Stimulated activated CD4-positive, alpha-beta T cell treated with anti-CD3 and anti-CD28 coated beads, Interleukin-15, amount 100 ng/mL, for 24 hours (primary cell): ENCODE data around the gene SPSB2.

Experiments
- DNase-seq: peaks from one replicate; pipeline ENCODE4 v3.0.0-alpha.2; 2020

Gene SPSB2

DNA sequence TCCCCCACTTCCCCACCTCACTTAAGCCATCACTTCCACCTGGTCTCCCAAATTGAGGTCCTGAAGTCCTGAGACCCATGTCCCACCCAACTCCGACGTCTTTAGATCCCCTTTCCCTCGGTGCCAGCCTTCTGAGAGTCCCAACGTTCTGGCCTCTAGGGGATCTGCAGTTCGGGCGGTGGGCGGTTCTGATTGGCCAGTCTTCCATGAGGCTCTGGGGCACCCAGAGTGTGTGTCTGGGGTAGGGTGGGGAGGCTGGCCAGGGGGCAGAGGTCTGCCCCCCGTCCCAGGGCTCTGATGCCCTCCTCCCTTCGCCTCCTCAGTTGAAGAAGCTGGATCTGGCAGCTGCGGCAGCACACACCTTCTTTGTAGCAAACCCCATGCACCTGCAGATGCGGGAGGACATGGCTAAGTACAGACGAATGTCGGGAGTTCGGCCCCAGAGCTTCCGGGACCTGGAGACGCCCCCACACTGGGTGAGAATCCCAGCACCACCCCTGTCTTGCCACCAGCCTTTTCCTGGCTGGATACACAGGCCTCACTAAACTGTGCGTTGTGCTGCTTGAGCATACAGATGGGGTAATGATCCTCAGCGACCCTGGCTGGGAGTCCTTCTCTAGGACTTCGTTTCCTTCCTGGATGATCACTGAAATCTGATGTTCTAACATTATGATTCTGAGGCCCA lies 43.4 kb downstream of the SPSB2 start:
- DNase-seq = no peak

DNA sequence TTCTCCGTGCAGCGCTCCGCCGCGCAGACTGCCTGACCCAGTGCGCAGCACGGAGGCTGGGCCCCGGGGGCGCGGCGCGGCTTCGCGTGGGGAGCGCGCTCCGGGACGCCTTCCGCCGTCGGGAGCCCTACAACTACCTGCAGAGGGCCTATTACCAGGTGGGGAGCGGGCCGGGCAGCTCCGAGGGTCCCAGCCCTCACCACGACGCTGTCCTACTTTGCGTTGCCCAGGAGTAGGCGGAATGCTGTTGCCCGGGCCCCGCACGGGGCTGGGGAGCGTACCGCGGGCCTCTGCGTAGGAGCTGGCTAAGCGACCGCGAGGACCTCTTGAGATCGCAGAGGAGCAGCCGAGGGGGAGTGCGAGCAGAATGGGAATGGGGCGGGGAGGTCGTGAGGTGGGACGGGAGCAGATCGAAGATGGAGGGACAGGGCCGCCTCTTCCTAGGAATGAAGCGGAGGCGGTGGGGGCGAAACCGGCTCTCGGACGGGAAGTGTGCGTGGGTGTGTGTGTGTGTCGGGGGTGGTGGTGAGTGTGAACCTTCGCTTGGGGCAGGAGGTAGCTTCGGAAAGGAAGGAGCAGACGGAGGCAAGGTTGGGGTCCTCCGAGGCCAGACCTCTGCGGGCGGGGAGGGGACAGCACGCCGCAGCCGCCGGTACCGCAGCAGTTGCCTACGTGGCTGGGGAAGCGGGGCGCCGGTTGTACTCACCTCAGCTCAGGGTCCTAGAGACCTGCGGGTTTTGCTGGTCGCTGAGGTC lies 44.1 kb downstream of the SPSB2 start:
- DNase-seq = peak; percentile 57

DNA sequence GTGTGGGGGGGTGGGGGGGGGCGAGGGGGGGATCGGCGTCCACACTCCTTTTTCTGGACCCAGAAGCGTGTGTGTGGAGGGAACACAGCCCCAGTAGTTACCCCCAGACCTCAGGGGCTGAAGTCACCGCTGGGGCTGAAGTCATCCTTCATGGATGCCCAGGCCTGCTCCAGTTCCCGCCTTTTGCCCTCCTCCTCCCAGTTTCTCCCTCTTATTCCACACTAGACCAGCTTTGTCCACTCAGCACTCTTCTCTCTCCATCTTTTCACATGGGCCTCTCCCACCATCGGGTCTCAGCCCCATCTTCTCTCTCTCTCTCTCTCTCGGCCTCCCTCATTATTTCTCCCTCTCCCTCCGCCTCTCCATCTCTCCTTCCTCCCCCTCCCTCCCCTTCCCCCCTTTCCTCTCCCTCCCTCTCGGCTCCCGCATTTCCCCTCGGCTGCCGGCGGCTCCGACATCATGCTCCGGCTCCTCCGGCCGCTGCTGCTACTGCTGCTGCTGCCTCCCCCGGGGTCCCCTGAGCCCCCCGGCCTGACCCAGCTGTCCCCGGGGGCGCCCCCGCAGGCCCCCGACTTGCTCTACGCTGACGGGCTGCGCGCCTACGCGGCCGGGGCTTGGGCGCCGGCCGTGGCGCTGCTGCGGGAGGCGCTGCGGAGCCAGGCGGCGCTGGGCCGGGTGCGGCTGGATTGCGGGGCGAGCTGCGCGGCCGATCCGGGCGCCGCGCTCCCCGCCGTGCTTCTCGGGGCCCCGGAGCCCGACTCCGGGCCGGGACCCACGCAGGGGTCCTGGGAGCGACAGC lies 44.9 kb downstream of the SPSB2 start, which contains the start of gene P3H3:
TSS of gene P3H3 (plus strand) at position 426 of the 799 bp plus-strand sequence. CDS start at position 460, 34 bp downstream.
- DNase-seq = peak; percentile 48

DNA sequence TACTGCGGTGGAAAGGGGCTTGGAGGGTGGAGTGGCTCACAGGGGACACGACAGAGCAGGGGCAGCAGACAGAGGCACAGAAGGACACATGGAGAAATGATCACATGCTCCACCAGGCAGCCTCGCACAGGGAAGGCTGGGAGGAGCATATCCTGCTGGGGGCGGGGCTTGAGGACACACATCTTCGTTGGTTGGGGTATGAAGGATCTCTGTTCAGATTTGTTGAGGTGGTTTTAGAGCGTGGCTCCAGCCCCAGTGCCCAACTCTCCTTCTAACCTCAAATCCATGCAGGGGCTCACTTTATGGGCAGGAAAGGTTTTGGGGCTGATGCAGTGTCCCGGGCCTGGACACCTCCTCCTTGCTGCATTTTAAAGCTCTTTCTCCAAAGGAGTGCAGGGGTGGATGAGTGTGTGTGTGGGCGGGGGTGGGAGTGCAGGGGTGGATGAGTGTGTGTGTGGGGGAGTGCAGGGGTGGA lies 45.6 kb downstream of the SPSB2 start:
- peak; percentile 80 for DNase-seq

DNA sequence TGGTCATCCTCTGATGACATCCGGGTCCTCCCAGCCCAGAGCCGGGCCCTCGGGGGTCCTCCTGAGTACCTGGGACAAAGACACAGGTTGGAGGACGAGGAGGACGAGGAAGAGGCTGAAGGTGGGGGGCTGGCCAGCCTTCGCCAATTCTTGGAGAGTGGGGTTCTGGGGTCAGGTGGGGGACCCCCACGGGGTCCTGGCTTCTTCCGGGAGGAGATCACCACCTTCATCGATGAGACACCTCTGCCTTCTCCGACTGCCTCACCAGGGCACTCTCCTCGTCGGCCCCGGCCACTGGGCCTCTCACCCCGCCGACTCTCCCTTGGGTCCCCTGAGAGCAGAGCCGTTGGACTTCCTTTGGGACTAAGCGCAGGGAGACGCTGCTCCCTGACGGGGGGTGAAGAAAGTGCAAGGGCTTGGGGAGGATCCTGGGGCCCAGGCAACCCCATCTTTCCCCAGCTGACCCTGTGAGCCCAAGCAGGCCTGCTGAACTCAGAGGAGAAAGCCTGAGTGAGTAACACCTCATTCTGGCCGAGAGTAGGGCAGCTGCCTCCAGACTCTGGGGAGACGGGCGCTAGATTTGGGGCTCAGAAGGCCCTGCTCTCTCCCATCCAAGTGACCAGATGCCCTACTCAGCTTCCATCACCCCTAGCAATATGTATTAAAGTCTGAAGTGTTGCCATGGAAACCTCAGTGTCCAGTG lies 46.2 kb downstream of the SPSB2 start:
- DNase-seq = no peak

DNA sequence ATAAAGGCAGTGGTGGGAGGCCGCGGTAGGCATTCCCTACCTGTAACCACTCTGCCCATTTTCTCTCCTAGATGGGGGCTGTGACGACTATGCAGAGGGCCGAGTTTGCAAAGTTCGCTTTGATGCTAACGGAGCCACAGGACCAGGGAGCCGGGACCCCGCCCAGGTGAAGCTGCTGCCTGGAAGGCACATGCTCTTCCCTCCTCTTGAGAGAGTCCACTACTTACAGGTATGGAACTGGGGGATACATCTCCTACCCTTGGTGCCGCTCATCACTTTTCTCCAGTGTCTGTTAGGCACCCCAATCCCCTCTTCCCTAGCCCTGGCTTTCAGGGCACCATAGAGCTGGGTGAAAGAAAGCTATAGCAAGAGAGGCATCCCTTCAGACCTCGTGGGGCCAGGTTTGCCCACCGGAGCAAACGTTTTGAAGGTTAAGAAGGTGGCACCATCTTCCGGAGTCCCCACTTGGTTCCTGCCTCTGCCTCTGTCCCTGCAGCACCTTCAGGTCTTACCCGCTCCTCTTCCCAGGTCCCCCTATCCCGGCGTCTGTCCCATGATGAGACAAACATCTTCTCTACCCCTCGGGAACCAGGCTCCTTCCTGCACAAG lies 46.9 kb downstream of the SPSB2 start:
- no peak for DNase-seq

DNA sequence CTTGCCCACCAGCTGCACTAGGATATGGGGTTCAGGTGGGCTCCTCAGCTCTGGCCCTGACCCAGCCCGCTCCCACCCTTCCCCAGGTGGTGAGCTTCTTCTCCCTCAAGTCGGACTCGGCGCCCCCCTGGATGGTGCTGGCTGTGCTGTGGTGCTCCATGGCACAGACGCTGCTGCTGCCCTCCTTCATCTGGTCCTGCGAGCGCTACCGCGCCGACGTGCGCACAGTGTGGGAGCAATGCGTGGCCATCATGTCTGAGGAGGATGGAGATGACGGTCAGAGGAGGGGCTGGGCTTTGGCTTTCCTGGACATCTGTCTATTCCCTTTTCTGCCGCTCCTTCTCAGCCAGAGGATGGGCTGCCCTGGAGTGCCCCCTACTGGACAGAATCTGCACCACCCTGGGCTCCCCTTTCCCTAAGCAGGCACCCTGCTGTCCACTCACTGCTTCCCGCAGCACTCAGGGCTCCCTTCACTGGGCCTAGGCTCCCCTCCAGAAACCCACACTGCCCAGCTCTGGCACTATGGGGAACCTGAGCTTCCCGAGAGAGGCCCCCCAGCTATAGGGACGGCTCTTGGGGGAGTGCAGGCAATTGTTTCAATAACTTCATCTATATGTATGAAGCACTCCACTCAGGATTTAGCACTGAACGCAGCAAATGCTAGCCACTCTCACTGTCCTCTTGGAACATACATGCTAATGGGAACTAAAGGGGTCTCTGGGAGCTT lies 47.5 kb downstream of the SPSB2 start:
- peak; percentile 88 for DNase-seq

DNA sequence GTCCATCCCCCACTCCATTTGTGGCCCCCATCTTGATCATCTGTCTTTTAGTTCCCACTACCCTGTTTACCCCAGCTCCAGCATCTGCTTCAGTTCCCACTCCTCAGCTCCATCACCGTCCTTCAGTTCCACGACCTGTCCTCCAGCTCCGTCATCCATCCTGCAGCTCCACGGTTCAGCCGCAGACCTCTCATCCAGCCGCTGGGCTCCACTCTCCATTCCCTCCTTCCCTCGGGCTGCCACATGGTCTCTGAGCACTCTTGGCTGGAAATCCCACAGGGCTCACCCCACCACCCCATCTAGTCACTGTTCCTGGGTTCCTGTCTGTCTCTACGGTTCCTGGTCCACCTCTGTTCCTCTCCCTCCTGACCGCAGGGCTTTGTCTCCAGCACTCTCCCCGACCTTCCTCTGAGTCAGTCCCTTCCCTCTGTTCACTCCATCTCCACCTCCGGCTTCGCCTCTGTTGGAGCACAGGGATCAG lies 48.2 kb downstream of the SPSB2 start:
- no peak for DNase-seq

DNA sequence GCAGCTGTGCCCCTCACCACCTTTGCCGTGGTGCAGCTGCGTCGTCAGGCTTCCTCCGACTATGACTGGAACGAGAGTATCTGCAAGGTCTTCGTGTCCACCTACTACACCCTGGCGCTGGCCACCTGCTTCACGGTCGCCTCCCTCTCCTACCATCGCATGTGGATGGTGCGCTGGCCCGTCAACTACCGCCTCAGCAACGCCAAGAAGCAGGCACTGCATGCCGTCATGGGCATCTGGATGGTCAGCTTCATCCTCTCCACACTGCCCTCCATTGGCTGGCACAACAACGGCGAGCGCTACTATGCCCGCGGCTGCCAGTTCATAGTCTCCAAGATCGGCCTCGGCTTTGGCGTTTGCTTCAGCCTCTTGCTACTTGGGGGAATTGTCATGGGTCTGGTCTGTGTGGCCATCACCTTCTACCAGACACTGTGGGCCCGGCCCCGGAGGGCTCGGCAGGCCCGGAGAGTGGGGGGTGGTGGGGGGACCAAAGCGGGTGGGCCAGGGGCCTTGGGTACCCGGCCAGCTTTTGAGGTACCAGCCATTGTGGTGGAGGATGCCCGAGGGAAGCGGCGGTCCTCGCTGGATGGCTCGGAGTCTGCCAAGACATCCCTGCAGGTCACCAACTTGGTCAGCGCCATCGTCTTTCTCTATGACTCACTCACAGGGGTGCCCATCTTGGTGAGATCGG lies 48.9 kb downstream of the SPSB2 start:
- no peak for DNase-seq

DNA sequence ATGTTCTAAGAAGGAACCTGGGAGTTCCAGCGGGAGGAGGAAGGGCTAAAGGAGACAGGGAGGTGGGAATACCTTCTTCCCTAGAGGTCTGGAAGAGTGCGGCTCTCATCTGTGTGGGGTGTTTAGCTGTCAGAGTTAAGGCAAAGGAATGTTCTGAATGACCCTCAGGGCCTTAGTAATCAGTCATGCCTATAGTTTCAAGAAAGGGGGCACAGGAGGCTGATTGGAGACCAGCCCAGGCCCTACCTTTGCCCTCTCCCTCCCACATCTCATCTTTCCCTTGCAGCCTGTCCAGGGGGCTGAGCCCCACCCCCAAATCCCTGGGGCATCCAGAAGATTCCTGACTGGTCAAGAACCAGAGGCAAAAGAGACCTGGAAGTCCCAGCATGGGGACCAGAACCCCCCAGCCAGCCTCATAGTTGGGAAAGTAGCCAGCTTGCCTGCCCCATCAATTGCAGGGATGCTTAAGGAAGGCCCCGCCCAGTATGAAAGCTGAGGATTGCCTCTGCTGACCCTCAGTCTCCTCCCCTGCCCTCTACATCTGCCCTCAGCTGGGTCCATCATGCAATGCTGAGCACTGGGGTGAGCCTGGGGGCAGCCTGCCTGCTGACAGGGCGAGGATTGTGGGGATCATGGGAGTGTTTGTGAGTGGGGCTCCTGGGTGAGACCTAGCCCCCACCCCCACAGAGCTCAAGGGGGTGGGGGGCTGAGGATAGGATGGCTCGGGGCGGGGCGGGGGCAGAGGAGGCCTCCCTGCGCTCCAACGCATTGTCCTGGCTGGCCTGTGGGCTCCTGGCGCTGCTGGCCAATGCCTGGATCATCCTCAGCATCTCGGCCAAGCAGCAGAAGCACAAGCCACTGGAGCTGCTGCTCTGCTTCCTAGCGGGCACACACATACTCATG lies 49.7 kb downstream of the SPSB2 start:
- DNase-seq = no peak

DNA sequence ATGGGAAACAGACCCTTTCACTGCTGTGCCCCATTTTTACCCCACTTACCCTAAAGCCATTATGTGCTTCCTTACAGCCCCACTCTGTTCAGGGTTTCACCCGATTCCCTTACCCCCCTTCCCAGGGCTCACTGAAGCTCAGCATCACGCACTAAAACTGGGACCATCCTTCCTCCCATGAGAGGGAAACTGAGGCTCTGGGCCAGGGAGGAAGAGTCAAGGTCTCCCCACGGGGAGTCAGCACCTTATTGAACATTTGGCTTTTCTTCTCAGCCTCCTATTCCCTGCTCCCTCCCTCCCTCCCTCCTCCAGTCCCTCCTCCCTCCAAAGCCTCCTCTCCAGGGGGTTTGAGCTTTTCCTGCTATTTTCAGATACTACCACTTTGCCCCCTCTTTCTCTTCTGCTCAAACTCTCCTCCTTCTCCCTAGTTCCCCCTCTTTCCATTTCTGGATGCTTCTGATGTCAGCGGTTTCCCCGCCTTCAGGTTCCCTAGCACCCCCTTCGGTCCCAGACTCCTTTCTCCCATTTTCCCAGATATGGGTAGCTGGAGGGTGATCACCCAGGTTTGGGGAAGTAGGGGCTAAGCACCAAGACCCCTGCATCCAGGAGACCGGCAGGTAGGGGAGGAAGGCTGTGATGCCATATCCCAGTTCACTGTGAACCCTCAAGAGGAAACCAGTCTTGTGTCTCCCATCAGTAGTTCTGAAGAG lies 50.5 kb downstream of the SPSB2 start:
- no peak for DNase-seq

DNA sequence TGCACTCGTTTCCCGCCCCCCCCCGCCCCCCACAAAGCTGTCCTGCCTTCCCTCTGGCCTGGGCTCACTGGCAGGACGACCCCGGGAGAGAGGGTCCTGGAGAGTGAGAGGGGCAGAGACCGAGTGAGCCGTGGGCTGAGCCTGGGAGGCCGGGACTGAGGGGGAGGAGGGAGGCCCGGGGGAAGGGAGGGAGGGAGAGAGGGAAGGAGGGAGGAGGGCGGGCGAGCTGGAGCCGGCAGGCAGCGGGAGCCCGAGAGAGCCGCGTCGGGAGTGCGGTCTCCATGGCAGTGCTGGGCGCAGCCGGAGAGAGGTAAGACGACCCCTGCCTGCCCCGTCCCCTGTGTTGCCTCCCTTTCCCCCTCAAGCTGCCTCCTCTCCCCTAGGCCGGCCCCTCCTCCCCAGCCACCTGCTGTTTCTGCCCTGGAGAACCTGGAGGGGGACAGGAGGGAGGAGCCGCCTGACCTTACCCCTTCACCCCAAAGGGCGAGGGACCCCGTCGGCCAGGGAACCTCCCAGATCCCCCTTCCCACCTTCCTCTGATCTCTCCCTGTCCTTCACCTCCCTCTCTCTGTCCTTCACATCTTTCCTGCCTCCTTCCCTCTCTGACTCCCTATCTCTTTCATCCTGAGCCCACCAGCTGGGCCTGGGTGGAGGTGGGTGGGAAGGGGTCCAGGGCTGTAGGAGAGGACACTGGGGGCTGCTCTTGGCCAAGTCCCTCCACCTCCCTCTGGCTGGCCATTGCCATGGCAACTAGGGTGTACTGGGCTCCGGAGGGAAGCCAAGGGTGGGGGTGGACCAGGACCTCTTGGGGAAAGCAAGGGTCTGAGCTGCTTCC lies 51.3 kb downstream of the SPSB2 start, which contains the start of gene GPR162:
TSS of gene GPR162 (plus strand) at position 231 of the 835 bp plus-strand sequence. CDS start 2,078 bp downstream, outside the sequence.
- peak; percentile 31 for DNase-seq
